ENCODE measurements around the gene CAMKV. TPM values are rescaled to one million over a fixed set of nuclear protein-coding genes. Genes with fewer than 3 reads are reported as not detected.
"Not testable (repeated sequence)": the region's sequence is repeated elsewhere in the genome, so short reads cannot be mapped to it uniquely, and the experiment has no call there.

Gene CAMKV
- total RNA-seq, 2 experiments from 2014 or later = not detected

DNA sequence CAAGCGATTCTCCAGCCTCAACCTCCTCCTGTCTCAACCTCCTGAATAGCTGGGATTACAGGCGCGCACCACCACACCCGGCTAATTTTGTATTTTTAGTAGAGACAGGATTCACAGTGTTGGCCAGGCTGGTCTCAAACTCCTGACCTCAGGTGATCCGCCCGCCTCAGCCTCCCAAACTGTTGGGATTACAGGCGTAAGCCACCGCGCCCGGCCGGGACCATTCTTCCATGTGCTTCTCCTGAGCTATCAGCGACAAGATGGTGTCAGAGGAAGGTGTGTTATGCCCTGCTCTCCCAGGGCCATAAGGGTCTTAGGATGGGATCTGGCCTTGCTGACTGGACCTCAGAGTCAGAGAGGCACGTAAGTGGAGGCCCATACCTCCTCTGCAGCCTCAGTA lies 34.7 kb upstream of the CAMKV start:
- H3K36me3 Mint-ChIP-seq (ENCODE audit: low read depth); DNase-seq; ATAC-seq; H3K9me3 Mint-ChIP-seq (ENCODE audit: insufficient read depth); H3K27me3 Mint-ChIP-seq (ENCODE audit: low read depth): not testable (repeated sequence)
- ChIA-PET CTCF (interaction anchor here (0.6 to 1.9 kb wide), 3 partner anchors 84 to 167 kb away, joined by 3 to 7 read pairs (median 3); partner anchors contain the start of gene INKA1), POLR2A (interaction anchor here (0.7 to 1.6 kb wide), 2 partner anchors 9 to 47 kb away, joined by 3 to 5 read pairs; no protein-coding TSS in a partner anchor)
- Mint-ChIP-seq H3K27ac (peak overlapping the region; percentile 95), H3K4me1 (ENCODE audit: low read depth) (peaks cover 39% of the 10 kb centered on the region), H3K4me3 (peak overlapping the region; percentile 93)

DNA sequence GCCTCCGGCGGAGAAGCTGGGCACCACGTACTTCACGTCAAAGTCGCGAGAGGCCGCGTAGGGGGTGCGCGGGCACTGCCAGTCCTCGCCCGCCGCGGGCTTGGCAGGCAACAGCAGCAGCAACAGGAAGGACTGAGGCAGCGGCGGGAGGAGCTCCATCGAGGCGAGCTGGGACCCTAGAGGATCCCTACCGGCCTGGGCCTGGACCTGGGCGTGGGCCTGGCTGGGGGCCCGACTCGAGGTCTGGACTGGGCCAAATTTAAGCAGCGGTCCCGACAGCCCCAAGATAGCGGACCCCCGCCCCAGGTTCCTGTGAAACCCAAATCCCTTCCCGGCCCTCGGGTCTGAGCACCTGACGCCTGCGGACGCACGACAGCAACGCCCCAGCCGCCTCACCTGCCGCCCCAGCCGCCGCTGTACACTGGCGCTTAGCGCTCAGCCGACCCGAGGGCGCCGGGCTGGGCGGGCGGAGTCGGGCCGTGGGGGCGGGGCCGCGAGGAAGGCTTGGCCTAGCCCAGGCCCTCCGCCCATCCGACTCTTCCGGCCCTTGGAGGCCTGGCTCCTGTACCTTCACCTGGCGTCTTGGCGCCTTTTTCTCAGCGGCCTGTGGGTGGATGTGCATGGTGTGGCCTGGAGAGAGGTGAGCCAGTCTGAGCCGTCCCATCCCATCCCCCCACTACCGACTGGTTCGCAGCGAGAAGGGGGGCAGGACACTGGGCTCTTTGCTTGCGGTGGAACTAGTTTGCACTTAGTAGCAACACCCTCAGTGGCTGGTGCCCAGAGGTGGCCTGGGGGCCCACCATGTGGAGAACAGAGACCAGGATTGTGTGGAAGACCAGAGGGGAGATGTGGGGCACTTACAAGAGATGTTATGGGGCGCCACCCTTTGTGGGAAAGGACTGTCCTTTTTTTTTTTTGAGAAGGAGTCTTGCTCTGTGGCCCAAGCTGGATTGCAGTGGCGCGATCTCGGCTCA lies 34.0 kb upstream of the CAMKV start, which contains the start of gene MST1R:
Gene MST1R, minus strand, starts transcription at position 423 of the 974 bp plus-strand sequence. Its CDS starts 264 bp downstream, at position 159.
- Mint-ChIP-seq H3K36me3 (ENCODE audit: low read depth) (peaks cover 3% of the 10 kb centered on the region), H3K4me3 (peak within 1 kb of the TSS; percentile 93), H3K27ac (peak within 1 kb of the TSS; percentile 95), H3K4me1 (ENCODE audit: low read depth) (peaks cover 39% of the 10 kb centered on the region), H3K9me3 (ENCODE audit: insufficient read depth) (no peaks in the 10 kb centered on the region), H3K27me3 (ENCODE audit: low read depth) (no peaks in the 10 kb centered on the region)
- DNase-seq = peak; percentile 92
- ChIA-PET CTCF (interaction anchor here (0.6 to 1.9 kb wide), 2 partner anchors 101 to 168 kb away, joined by 3 to 7 read pairs; partner anchors contain the start of gene INKA1), POLR2A (no interaction called here)
- peak; percentile 99 for ATAC-seq

DNA sequence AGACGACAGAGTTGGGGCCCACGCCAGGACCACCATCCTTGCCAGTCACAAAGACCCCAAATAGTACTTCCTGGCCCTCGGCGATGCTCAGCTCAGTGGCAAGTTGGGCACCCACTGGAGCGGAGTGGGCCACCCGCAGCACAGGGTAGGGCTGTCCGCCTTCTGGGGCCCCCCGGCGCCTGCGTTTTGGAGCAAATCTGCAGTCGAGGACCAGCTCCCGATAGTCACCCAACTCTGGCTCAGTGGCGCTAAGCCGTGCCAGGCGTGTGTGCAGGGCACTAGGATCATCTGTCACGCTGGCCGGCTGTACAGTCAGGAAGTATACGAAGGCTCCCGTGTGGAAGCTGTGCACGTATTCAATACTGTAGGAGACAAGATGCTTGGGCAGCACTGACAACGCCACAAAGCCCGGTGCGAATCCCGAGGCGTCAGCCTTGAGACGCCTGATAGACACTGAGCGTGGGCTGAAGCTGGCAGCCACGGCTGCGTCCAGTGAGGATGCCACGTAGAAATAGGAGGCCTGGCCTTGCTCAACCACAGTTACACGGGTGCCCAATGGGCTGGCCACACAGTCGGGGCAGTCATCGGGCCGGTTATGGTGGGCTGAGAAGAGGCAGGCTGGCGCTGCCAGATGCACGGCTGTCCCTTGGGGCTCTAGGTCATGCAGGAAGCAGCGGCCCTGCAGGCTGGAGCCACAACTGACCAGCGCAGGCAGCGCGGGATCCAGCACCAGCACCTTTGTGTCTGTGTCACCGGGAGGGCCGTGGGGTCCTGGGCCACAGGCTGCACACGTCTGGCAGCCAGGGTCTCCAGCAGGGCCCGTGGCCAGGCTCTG lies 33.0 kb upstream of the CAMKV start:
- peak overlapping the region; percentile 38 for H3K4me3 Mint-ChIP-seq
- no peaks in the 10 kb centered on the region for H3K9me3 Mint-ChIP-seq (ENCODE audit: insufficient read depth)
- ATAC-seq (no peak), DNase-seq (no peak)
- peaks cover 39% of the 10 kb centered on the region for H3K4me1 Mint-ChIP-seq (ENCODE audit: low read depth)
- ChIA-PET POLR2A (interaction anchor here (0.7 to 1.4 kb wide), 3 partner anchors 26 to 682 kb away, joined by 3 to 4 read pairs (median 3); no protein-coding TSS in a partner anchor), CTCF (interaction anchor here (0.7 to 2.9 kb wide), 3 partner anchors 44 to 63 kb away, joined by 3 to 15 read pairs (median 11); no protein-coding TSS in a partner anchor)
- no peak overlapping the region for H3K27ac Mint-ChIP-seq
- H3K36me3 Mint-ChIP-seq (ENCODE audit: low read depth) = peaks cover 3% of the 10 kb centered on the region
- H3K27me3 Mint-ChIP-seq (ENCODE audit: low read depth) = no peaks in the 10 kb centered on the region

DNA sequence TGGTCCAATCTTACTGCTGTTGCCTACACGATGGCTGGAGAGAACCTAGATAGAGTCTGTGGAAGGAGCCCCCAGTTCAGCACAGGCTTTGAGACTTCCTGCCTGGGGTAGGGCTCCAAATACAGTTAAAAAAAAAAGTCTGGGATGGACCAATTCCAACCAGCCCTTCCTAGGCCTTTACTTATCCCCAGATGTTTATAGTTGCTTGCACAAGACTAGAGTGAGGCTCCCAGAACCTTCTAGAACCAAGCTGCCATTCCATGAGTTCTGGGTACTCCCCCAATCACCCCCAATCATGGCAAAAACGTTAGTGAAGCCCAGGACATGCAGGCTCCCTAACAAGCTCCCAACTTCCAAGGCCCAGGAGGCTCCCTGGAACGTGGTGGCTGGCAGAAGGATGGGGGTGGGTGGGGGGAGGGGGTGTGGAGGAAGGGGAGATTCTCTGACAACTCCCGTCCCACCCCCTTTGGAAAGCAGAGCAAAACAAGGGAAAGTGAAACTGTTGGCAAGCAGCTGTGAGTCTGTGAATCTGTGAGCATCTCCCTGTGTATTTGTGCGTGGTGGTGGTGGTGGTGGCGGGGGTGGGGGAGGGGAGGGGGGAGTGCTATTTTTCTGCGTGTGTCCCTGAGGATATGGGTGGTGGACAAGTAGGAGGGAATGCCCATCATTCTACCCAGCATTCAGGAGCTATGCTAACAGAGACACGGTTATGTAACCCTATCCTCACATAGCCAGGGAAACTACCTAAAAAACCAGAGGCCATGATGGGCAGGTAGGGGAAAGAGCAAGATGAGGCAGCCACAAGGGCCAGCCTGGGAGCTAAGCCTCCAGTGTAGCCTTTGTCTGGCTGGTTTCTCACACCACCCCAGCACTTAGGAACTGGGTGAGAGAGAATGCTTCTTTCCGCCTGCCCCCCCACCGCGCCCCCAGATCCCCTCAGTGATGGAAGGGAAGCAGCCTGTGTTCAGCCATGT lies 31.9 kb upstream of the CAMKV start:
- Mint-ChIP-seq H3K36me3 (ENCODE audit: low read depth) (peaks cover 3% of the 10 kb centered on the region), H3K9me3 (ENCODE audit: insufficient read depth) (no peaks in the 10 kb centered on the region), H3K4me1 (ENCODE audit: low read depth) (peaks cover 35% of the 10 kb centered on the region), H3K4me3 (no peak overlapping the region), H3K27me3 (ENCODE audit: low read depth) (no peaks in the 10 kb centered on the region), H3K27ac (peak overlapping the region; percentile 15)
- ChIA-PET POLR2A (interaction anchor here (0.7 to 1.4 kb wide), 2 partner anchors 25 to 681 kb away, joined by 3 to 4 read pairs; no protein-coding TSS in a partner anchor), CTCF (interaction anchor here (0.7 to 2.9 kb wide), 5 partner anchors 24 to 98 kb away, joined by 3 to 15 read pairs (median 11); partner anchors contain the start of gene INKA1)
- DNase-seq = no peak
- ATAC-seq = no peak

DNA sequence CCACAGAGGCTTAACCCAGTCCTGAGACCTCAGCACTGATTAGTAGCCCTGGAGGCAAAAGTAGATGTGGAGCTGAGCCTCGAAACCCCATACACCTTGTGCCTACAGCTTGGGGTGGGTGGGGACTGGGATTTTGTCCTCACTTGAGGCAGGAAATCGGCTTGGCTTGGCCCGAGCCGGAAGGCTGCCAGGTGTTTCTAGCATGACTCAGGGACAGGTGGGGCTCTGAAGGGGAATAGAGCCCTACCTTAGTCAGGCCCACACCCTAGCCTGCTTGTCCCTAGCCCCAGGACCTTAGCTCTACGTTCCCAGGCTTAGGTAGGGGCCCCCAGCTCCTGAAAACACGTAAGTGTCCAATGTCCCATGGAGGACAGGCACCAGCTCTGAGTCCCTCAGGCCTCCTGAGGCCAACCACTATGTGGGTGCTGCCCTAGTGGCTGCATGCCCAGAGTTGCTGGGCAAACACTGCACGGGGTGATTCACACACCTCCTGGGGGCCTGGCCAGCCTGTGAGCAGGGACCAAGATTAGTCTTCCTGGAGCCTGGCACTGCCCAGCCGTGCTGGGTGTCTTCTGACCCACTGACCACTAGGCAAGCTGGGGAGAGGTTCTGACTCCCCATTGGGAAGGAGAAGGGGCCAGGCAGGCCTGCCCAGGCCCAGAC lies 30.9 kb upstream of the CAMKV start:
- Mint-ChIP-seq H3K27ac (no peak overlapping the region), H3K36me3 (ENCODE audit: low read depth) (peaks cover 3% of the 10 kb centered on the region), H3K9me3 (ENCODE audit: insufficient read depth) (no peaks in the 10 kb centered on the region), H3K4me1 (ENCODE audit: low read depth) (peaks cover 25% of the 10 kb centered on the region), H3K27me3 (ENCODE audit: low read depth) (no peaks in the 10 kb centered on the region), H3K4me3 (no peak overlapping the region)
- ATAC-seq = no peak
- no peak for DNase-seq
- ChIA-PET CTCF (interaction anchor here (0.9 to 2.9 kb wide), 6 partner anchors 22 to 96 kb away, joined by 3 to 15 read pairs (median 8); partner anchors contain the start of gene INKA1), POLR2A (no interaction called here)

DNA sequence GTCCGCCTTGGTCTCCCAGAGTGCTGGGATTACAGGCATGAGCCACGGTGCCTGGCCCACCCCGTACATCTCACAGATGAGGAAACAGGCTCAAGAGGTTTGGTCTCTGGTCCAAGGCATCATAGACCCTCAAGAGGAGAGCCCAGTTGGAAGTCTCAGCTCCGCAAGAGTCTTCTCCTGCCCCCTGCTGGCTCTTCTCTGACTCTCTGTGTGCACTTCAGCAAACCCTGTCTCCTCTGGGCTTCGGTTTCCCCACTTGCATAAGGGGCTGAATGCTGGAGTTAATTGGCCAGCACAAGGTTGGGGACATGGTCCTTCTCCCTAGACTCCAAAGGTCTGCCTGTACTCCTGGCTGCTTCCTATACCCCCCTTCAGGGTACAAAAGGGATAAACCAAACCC lies 30.1 kb upstream of the CAMKV start:
- H3K4me1 Mint-ChIP-seq (ENCODE audit: low read depth) = peaks cover 18% of the 10 kb centered on the region
- CTCF ChIA-PET = interaction anchor here (0.9 to 2.9 kb wide), 6 partner anchors 21 to 96 kb away, joined by 3 to 15 read pairs (median 8); partner anchors contain the start of gene INKA1
- no peak overlapping the region for H3K27ac Mint-ChIP-seq
- H3K27me3 Mint-ChIP-seq (ENCODE audit: low read depth) = no peaks in the 10 kb centered on the region
- no peak for ATAC-seq
- H3K36me3 Mint-ChIP-seq (ENCODE audit: low read depth) = peaks cover 3% of the 10 kb centered on the region
- H3K4me3 Mint-ChIP-seq = no peak overlapping the region
- no peaks in the 10 kb centered on the region for H3K9me3 Mint-ChIP-seq (ENCODE audit: insufficient read depth)
- POLR2A ChIA-PET = no interaction called here
- peak; percentile 35 for DNase-seq

DNA sequence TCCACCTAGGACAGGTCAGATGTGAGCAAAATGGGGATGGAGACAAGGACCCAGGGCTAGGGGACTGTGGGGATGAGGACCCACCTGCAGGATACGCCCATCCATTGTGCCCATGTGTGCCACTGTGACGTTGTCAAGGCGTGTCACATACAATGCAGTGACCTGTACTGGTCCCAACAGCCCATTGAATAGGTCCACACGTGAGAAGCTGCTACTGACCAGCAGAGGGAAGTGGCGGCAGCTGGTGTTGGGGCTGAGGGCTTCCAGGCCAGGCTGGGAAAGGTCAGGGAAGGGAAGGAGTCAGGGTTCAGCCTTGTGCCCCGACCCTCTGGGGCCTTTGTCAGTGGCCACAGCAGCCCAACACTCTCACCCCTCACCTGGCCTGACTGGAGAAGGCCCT lies 29.3 kb upstream of the CAMKV start:
- Mint-ChIP-seq H3K27me3 (ENCODE audit: low read depth) (no peaks in the 10 kb centered on the region), H3K9me3 (ENCODE audit: insufficient read depth) (no peaks in the 10 kb centered on the region), H3K27ac (no peak overlapping the region), H3K4me1 (ENCODE audit: low read depth) (peaks cover 11% of the 10 kb centered on the region), H3K4me3 (no peak overlapping the region), H3K36me3 (ENCODE audit: low read depth) (peaks cover 2% of the 10 kb centered on the region)
- CTCF ChIA-PET = interaction anchor here (1.0 to 1.9 kb wide), 2 partner anchors 20 to 22 kb away, joined by 3 to 4 read pairs; no protein-coding TSS in a partner anchor
- ATAC-seq (no peak), DNase-seq (no peak)
- POLR2A ChIA-PET = no interaction called here

DNA sequence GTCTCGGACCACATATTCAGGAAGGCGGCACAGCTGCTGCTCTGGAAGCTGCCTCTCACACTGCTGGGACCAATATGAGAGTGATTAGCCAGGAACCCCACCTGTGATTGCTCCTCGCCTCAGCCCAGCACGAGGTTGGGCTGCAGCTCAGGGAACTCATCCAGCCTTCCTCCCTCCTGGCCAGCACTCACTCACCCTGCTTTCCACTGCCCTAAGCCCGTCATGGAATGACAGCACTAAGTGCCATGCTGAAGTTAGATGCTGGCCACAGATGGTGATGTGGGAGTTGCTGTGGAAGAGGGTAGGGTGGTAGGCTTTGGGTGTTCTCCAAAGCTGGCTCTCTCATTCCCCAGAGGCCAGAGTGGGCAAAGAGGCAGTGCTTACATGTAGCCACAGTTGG lies 26.6 kb upstream of the CAMKV start:
- Mint-ChIP-seq H3K27ac (no peak overlapping the region), H3K27me3 (ENCODE audit: low read depth) (no peaks in the 10 kb centered on the region), H3K4me1 (ENCODE audit: low read depth) (peaks cover 1% of the 10 kb centered on the region), H3K4me3 (no peak overlapping the region), H3K36me3 (ENCODE audit: low read depth) (no peaks in the 10 kb centered on the region), H3K9me3 (ENCODE audit: insufficient read depth) (no peaks in the 10 kb centered on the region)
- DNase-seq (no peak), ATAC-seq (no peak)
- ChIA-PET CTCF (no interaction called here), POLR2A (no interaction called here)

DNA sequence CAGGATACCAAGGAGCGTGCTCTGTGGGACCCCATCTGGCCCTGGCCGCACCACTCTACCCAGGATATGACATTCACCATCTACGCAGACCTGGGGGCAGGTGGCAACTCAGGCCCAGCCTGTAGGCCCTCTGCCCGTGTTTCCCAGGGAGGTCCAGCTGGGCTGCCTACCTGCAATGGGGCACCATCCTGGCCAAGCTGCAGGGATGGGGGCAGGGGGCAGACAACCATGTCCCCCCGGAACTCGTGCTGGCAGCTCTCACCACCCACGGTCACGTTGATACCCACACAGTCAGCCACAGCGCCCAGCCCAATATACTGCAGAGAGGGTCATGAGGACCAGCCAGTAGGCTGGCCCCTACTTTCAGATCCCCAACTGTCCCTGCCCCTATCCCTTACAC lies 26.1 kb upstream of the CAMKV start:
- CTCF ChIA-PET = no interaction called here

DNA sequence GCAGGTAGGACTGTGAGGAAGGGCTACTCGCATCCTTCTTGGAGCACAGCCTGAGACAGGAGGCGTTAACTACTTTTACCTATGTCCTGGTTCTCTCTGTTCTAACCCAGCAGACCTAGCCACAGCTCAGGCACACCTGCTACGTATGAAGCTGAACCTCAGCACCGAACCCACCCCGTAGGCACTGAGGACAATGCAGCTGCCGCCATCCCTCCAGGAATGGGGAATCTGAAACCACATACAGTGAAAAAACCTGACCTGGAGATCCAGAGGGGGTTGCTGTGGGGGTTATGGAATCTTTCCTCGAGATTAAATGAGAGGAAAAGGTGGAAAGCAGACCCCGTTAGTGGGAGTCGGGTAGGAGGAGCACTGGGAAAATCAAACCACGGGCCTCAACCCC lies 19.6 kb upstream of the CAMKV start:
- DNase-seq (no peak), ATAC-seq (no peak)
- Mint-ChIP-seq H3K4me3 (no peak overlapping the region), H3K4me1 (ENCODE audit: low read depth) (peaks cover 6% of the 10 kb centered on the region), H3K9me3 (ENCODE audit: insufficient read depth) (no peaks in the 10 kb centered on the region), H3K27ac (no peak overlapping the region), H3K36me3 (ENCODE audit: low read depth) (no peaks in the 10 kb centered on the region), H3K27me3 (ENCODE audit: low read depth) (no peaks in the 10 kb centered on the region)
- CTCF ChIA-PET = interaction anchor here (1.0 kb wide), 1 partner anchor 9 kb away, joined by 3 read pairs; no protein-coding TSS in a partner anchor
- POLR2A ChIA-PET = interaction anchor here (1.3 kb wide), 1 partner anchor 16 kb away, joined by 4 read pairs; no protein-coding TSS in a partner anchor

More for the DNA sequence above, 26.1 kb upstream of the CAMKV start:
- Mint-ChIP-seq H3K4me3 (no peak overlapping the region), H3K27me3 (ENCODE audit: low read depth) (no peaks in the 10 kb centered on the region), H3K4me1 (ENCODE audit: low read depth) (no peaks in the 10 kb centered on the region), H3K9me3 (ENCODE audit: insufficient read depth) (no peaks in the 10 kb centered on the region), H3K36me3 (ENCODE audit: low read depth) (no peaks in the 10 kb centered on the region), H3K27ac (no peak overlapping the region)
- no peak for DNase-seq
- no peak for ATAC-seq
- POLR2A ChIA-PET = interaction anchor here (0.5 to 1.0 kb wide), 2 partner anchors 15 to 37 kb away, joined by 3 to 4 read pairs; no protein-coding TSS in a partner anchor
